CD1c-positive myeloid dendritic cell (primary cell): ENCODE measurements around the gene PRDM16.

Source experiments
- DNase-seq: peaks from one replicate; pipeline ENCODE4 v3.0.0-alpha.2; 2016; ENCODE audit errors: extremely low spot score

Gene PRDM16

GRCh38 chr1:3122311-3122710 is 53.3 kb downstream of the PRDM16 start:
- DNase-seq: no peak

GRCh38 chr1:3124246-3124645 is 55.2 kb downstream of the PRDM16 start:
- no peak for DNase-seq

GRCh38 chr1:3125078-3125477 is 56.1 kb downstream of the PRDM16 start:
- no peak for DNase-seq

GRCh38 chr1:3125546-3126368 is 56.8 kb downstream of the PRDM16 start:
- DNase-seq: no peak

- DNase-seq: no peak
Observed at GRCh38 chr1:3126756-3127678, 58.0 kb downstream of the PRDM16 start.

- no peak for DNase-seq
Observed at GRCh38 chr1:3127738-3128137, 58.7 kb downstream of the PRDM16 start.

- no peak for DNase-seq
Observed at GRCh38 chr1:3128431-3129132, 59.6 kb downstream of the PRDM16 start.

- no peak for DNase-seq
Observed at GRCh38 chr1:3129133-3129490, 60.1 kb downstream of the PRDM16 start.

GRCh38 chr1:3130268-3130667 is 61.3 kb downstream of the PRDM16 start:
- no peak for DNase-seq

- DNase-seq: no peak
Observed at GRCh38 chr1:3132660-3133059, 63.7 kb downstream of the PRDM16 start.

GRCh38 chr1:3133686-3134085 is 64.7 kb downstream of the PRDM16 start:
- DNase-seq: no peak

- DNase-seq: no peak
Observed at GRCh38 chr1:3134381-3135072, 65.5 kb downstream of the PRDM16 start.

- no peak for DNase-seq
Observed at GRCh38 chr1:3135073-3135702, 66.2 kb downstream of the PRDM16 start.

GRCh38 chr1:3135744-3136455 is 66.9 kb downstream of the PRDM16 start:
- no peak for DNase-seq

- no peak for DNase-seq
Observed at GRCh38 chr1:3136532-3136931, 67.5 kb downstream of the PRDM16 start.

GRCh38 chr1:3137111-3138100 is 68.4 kb downstream of the PRDM16 start:
- no peak for DNase-seq

- DNase-seq: no peak
Observed at GRCh38 chr1:3138623-3139151, 69.7 kb downstream of the PRDM16 start.

GRCh38 chr1:3139451-3139852 is 70.4 kb downstream of the PRDM16 start:
- no peak for DNase-seq

GRCh38 chr1:3139871-3140361 is 70.9 kb downstream of the PRDM16 start:
- no peak for DNase-seq
